Superior temporal gyrus (tissue), 1 donor: Measurements from ENCODE around the gene CDC14B.
"Not testable (repeated sequence)": the region's sequence is repeated elsewhere in the genome, so short reads cannot be mapped to it uniquely, and the experiment has no call there.

Experiments used
- DNase-seq: peaks from one replicate; pipeline ENCODE4 v3.0.0-alpha.2; 2016; ENCODE audit errors: extremely low spot score

Gene CDC14B

GRCh38 chr9:96619491-96620180 lies at the start of gene CDC14B:
TSS of gene CDC14B (minus strand) at chr9:96619843. CDS start at chr9:96619378, 465 bp downstream.
- peak; percentile 88 for DNase-seq

GRCh38 chr9:96668868-96669534 lies 49.4 kb upstream of the CDC14B start:
- no peak for DNase-seq

GRCh38 chr9:96667363-96667728 lies 47.7 kb upstream of the CDC14B start:
- no peak for DNase-seq

GRCh38 chr9:96666653-96667362 lies 47.2 kb upstream of the CDC14B start:
- DNase-seq: peak; percentile 82

- DNase-seq: no peak
These were observed 46.1 kb upstream of the CDC14B start for GRCh38 chr9:96665789-96666188.

- no peak for DNase-seq
These were observed 44.0 kb upstream of the CDC14B start for GRCh38 chr9:96663506-96664120.

GRCh38 chr9:96661711-96662110 lies 42.1 kb upstream of the CDC14B start:
- no peak for DNase-seq

GRCh38 chr9:96660692-96661248 lies 41.1 kb upstream of the CDC14B start:
- DNase-seq: no peak

- peak; percentile 27 for DNase-seq
These were observed 35.7 kb upstream of the CDC14B start, which contains the start of gene PRXL2C for GRCh38 chr9:96655198-96655851. TSS of gene PRXL2C (minus strand) at chr9:96655317. CDS start at chr9:96655281, 36 bp downstream.

- DNase-seq: peak; percentile 68
These were observed 35.0 kb upstream of the CDC14B start for GRCh38 chr9:96654450-96655197.

- peak; percentile 42 for DNase-seq
These were observed 32.0 kb upstream of the CDC14B start for GRCh38 chr9:96651626-96652025.

GRCh38 chr9:96649620-96650324 lies 30.1 kb upstream of the CDC14B start:
- no peak for DNase-seq

- DNase-seq: no peak
These were observed 26.7 kb upstream of the CDC14B start for GRCh38 chr9:96646081-96646991.

- DNase-seq: no peak
These were observed 24.5 kb upstream of the CDC14B start for GRCh38 chr9:96644137-96644536.

- no peak for DNase-seq
These were observed 21.9 kb upstream of the CDC14B start for GRCh38 chr9:96641514-96641913.

GRCh38 chr9:96638606-96639364 lies 19.1 kb upstream of the CDC14B start:
- DNase-seq: no peak

GRCh38 chr9:96636368-96636767 lies 16.7 kb upstream of the CDC14B start:
- DNase-seq: no peak

- DNase-seq: not testable (repeated sequence)
These were observed 13.9 kb upstream of the CDC14B start for GRCh38 chr9:96633579-96633978.
